ENCODE measurements around the gene PAN2.

Gene PAN2

DNA sequence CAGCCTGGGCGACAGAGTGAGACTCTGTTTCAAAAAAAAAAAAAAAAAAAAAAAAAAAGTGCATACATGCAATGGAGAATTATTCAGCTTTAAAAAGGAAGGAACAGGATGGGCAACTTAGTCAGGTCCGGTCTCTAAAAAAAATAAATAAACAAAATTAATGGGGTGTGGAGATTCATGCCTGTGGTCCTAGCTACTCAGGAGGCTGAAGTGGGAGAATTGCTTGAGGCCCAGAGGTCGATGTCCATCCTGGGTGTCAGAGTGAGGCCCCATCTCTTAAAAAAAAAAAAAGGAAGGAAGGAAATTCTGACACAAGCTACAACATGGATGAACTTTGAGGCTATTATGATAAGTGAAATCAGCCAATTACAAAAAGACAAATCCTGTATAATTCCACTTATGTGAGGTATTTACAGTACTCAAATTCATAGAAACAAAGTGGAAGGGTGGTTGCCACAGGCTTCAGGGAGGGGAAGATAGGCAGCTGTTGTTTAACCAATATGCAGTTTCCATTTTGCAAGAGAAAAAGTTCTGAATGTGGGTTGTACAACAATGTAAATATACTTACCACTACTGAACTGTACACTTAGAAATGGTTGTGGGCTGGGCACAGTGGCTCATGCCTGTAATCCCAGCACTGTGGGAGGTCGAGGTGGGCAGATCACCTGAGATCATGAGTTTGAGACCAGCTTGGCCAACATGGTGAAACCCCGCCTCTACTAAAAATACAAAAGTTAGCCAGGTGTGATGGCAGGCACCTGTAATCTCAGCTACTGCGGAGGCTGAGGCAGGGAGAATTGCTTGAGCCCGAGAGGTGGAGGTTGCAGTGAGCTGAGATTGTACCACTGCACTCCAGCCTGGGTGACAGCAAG is 41.2 kb upstream of the PAN2 start:
- H3K4me3 ChIP-seq (ENCODE audit: control insufficient read depth, low read depth, low read length), result no peak overlapping the region
- no peak for DNase-seq (ENCODE audit: low read depth)

DNA sequence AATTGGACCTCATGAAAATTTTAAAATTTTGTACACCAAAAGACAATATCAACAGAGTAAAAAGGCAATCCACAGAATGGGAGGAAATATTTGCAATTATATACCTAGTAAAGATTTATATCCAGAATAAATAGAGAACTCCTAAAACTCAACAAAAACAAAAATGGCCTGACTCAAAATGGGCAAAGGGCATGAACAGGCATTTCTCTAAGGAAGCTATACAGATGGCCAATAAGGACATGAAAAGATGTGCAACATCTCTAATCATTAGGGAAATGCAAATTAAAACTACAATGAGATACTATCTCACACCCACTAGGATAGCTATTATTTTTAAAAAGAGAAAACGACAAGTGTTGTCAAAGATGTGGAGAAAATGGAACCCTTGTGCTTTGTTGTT is 39.7 kb upstream of the PAN2 start:
- DNase-seq (ENCODE audit: low read depth), result no peak
- TF ChIP-seq, protein P1, sequence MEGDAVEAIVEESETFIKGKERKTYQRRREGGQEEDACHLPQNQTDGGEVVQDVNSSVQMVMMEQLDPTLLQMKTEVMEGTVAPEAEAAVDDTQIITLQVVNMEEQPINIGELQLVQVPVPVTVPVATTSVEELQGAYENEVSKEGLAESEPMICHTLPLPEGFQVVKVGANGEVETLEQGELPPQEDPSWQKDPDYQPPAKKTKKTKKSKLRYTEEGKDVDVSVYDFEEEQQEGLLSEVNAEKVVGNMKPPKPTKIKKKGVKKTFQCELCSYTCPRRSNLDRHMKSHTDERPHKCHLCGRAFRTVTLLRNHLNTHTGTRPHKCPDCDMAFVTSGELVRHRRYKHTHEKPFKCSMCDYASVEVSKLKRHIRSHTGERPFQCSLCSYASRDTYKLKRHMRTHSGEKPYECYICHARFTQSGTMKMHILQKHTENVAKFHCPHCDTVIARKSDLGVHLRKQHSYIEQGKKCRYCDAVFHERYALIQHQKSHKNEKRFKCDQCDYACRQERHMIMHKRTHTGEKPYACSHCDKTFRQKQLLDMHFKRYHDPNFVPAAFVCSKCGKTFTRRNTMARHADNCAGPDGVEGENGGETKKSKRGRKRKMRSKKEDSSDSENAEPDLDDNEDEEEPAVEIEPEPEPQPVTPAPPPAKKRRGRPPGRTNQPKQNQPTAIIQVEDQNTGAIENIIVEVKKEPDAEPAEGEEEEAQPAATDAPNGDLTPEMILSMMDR (conservative IDR thresholded peaks at IDR 0.05; ENCODE audit: control insufficient read depth, insufficient read depth, low read depth, low read length), result no peak
- no peak overlapping the region for H3K4me3 ChIP-seq (ENCODE audit: control insufficient read depth, low read depth, low read length)

More for the DNA sequence above, 41.2 kb upstream of the PAN2 start:
- TF ChIP-seq, protein P1 (conservative IDR thresholded peaks at IDR 0.05; ENCODE audit: control insufficient read depth, insufficient read depth, low read depth, low read length), result no peak

DNA sequence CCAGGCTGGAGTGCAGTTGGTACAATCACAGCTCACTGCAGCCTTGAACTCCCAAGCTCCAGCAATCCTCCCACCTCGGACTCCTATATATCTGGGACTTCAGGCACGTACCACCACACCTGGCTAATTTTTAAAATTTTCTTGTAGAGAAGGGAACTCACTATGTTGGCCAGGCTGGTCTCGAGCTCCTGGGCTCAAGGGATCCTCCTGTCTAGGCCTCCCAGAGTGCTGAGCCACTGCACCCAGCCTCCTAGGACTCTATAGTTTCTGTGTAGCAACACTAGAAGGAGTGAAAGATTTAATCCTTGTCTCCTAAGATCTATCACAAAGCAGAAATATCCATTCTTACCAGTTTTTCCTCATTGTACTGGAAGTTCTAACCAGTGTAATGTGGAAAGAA is 33.1 kb upstream of the PAN2 start:
- DNase-seq (ENCODE audit: low read depth), result no peak
- TF ChIP-seq, protein P1 (conservative IDR thresholded peaks at IDR 0.05; ENCODE audit: control insufficient read depth, insufficient read depth, low read depth, low read length), result no peak

DNA sequence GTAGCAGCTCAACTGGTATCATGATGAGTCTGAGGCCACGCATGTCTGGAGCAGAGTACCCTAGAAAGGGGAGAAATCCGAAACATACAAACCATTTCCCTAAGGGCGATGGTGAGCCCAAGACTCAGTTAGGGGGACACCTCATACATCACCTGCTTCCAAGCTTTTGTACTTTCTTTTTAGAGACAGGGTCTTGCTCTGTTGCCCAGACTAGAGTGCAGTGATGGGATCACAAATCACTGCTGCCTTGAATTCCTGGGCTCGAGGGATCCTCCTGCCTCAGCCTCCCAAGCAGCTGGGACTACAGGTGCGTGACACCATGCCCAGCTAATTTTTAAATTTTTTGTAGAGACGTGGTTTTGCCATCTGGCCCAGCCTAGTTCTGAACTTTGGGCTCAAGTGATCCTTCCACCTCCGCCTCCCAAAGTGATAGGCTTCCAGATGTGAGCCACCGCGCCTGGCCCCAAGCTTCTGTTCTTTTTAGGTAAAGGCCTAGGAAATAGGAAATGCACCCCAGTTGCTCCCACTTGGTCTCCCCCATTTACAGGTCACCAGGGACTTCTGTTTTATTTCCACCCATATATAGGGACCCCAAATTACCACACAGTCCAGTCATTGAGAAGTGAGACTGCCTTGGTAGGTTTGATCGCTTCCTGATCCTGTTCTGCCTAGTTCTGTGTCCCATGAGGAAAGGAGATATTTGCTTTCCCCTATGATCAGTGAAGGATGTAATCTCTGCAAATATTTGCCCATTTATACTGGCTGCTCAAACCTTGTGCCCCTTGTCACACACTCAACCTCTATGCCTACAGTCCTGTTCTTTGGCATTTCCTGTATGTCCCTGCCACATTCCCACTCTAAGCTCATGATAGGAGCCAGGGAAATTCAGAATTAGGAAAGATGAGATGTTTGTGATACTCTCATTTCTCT is 28.6 kb upstream of the PAN2 start, which contains the start of gene APOF:
Gene APOF, minus strand, starts transcription at position 728 of the 930 bp plus-strand sequence. Its CDS starts 112 bp downstream, at position 616.
- TF ChIP-seq, protein P1 (conservative IDR thresholded peaks at IDR 0.05; ENCODE audit: control insufficient read depth, insufficient read depth, low read depth, low read length), result no peak
- no peak for DNase-seq (ENCODE audit: low read depth)
- H3K4me3 ChIP-seq (ENCODE audit: control insufficient read depth, low read depth, low read length), result no peak within 1 kb of the TSS

More for the DNA sequence above, 33.1 kb upstream of the PAN2 start:
- no peak overlapping the region for H3K4me3 ChIP-seq (ENCODE audit: control insufficient read depth, low read depth, low read length)

DNA sequence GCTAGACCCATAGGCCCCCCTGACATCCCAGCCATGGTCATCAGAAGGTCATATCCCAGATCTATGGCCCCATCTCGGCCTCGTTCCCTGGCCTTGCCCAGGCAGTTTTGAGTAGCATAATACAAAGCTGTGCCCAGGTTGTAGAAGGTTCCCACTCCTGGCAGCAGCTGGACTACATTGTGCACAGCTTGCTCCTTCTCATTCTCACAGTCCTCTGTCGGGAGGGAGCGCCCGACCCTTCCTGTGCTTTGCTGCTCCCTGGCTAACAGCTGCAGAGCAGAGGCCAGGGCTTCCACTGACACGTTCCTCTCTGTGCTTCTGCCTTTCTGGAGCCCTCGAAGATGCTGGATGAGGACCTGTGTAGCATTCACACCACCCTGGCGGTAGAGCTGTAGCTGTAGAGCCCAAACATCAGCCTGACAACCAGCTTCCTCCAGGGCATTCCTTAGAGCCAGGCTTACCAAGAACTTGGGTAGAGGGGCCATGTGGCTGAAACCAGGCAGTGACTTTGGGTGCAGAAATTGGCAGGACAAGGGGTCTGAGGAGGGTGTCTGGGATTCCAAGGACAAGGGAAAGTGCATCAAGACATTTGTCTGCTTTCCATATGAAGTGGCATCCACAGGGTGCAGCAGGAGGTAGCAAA is 27.8 kb upstream of the PAN2 start:
- H3K4me3 ChIP-seq (ENCODE audit: control insufficient read depth, low read depth, low read length), result no peak overlapping the region
- no peak for DNase-seq (ENCODE audit: low read depth)
- TF ChIP-seq, protein P1 (conservative IDR thresholded peaks at IDR 0.05; ENCODE audit: control insufficient read depth, insufficient read depth, low read depth, low read length), result no peak

Data from fibroblast of mammary gland (primary cell).